Lower leg skin (tissue), 3 donors: ENCODE results near the gene FAM221B.

Experiments used
- CTCF ChIP-seq, 3 donors: fragments of 450-650 bp; IDR thresholded peaks; one replicate each; pipeline ENCODE4 v1.5.1; 2016; ENCODE audit warnings: antibody characterized with exemption in 3 of 3, mild to moderate bottlenecking in 3 of 3, moderate library complexity in 2 of 3
- POLR2A ChIP-seq, 2 donors: fragments of 450-650 bp; IDR thresholded peaks; one replicate each; pipeline ENCODE4 v1.6.1; 2016 to 2017; ENCODE audit warnings: antibody characterized with exemption in 2 of 2, mild to moderate bottlenecking in 1 of 2, moderate library complexity in 1 of 2

- TF ChIP-seq CTCF (IDR thresholded peaks at IDR 0.05), result peak in 1 of 3 donors; percentile 33
- no peak for TF ChIP-seq POLR2A (IDR thresholded peaks at IDR 0.05)
These were observed 2.3 kb downstream of the FAM221B start for GRCh38 chr9:35826071-35826701.
